Stimulated activated CD4-positive, alpha-beta T cell treated with anti-CD3 and anti-CD28 coated beads, Interleukin-1b, Interleukin-23, amount 100 ng/mL, for 1 hour (primary cell): ENCODE data around the gene STARD10.
A peak's percentile ranks its signal among the peaks of the same experiment; 100 is the strongest.
"Not testable (repeated sequence)": the region's sequence is repeated elsewhere in the genome, so short reads cannot be mapped to it uniquely, and the experiment has no call there.

Experiments used
- DNase-seq, 2 donors: peaks; one replicate each; pipeline ENCODE4 v3.0.0-alpha.2; 2020; ENCODE audit warnings: low read depth in 2 of 2

Gene STARD10

DNA sequence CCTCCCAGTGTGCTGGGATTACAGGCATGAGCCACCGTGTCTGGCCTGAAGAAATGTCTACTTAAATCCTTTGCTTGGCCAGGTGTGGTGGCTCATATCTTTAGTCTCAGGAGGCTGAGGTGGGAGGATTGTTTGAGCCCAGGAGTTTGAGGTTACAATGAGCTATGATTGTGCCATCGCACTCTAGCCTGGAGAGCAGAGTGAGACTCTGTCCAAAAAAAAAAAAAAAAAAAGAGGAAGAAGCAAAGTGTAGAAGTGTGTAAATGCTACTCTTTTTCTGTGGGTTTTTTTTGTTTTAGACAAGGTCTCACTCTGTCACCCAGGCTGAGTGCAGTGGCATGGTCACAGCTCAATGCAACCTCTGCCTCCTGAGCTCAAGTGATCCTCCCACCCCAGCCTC, 13.9 kb upstream of the STARD10 start:
- DNase-seq, result no peak

DNA sequence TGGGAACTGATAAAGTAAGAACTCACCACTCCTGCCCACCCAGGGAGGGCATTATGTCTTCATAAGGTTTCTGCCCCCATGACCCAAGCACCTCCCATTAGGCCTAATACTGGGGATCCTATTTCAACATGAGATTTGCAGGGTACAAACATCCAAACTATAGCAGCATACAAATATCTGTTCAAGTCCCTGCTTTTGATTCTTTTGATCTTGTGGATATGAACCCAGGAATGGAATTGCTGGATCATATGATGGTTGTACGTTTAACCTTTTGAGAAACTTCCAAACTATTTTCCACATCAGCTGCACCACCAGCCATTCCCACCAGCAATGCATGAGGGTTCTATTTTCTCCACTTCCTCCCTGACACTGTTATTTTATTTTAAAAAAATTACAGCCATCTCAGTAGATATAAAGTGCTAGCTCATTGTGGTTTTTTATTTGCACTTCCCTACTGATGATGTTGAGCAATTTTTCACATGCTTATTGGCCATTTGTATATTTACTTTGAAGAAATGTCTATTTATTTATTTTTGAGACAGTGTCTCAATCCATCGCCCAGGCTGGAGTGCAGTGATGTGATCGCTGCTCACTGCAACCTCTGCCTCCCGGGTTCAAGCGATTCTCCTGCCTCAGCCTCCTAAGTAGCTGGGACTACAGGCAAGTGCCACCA, 13.3 kb upstream of the STARD10 start:
- DNase-seq, result no peak

DNA sequence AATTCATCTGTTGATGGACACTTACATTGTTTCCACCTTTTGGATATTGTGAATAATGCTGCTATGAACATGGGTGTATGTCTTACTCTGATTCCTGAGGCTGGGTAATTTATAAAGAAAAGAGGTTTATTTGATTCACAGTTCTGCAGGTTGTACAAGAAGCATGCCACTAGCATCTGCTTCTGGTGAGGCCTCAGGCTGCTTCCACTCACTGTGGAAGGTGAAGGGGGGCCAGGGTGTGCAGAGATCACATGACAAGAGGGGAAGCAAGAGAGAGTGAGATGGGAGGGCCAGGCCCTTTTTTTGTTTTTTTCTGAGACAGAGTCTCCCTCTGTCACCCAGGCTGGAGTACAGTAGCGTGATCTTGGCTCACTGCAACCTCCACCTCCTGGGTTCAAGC, 12.5 kb upstream of the STARD10 start:
- DNase-seq, result not testable (repeated sequence)

DNA sequence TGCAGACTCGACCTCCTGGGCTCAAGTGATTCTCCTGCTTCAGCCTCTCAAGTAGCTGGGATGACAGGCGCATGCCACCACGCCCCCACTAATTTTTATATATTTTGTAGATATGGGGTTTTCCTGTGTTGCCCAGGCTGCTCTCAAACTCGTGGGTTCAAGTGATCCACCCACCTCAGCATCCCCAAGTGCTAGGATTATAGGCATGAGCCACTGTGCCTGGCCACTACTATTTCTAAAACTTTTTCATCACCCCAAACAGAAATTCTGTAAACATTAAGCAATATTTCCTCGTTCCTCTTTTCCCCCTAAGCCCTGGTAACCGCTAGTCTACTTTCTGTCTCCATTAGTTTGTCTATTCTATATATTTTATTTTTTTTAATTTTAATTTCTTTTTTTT, 11.4 kb upstream of the STARD10 start:
- DNase-seq, result no peak

DNA sequence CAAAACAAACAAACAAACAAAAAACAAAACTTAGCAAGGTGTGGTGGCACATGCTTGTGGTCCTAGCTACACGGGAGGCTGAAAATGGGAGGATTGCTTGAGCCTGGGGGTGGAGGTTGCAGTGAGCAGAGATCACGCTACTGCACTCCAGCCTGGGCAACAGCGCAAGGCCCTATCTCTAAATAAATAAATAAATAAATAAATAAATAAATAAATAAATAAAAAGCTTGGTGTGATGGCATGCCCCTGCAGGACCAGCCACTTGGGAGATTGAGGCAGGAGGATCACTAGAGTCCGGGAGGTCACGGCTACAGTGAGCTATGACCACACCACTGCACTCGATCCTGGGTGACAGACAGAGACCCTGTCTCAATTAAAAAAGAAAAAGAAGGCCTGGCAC, 9.0 kb upstream of the STARD10 start:
- DNase-seq, result no peak

DNA sequence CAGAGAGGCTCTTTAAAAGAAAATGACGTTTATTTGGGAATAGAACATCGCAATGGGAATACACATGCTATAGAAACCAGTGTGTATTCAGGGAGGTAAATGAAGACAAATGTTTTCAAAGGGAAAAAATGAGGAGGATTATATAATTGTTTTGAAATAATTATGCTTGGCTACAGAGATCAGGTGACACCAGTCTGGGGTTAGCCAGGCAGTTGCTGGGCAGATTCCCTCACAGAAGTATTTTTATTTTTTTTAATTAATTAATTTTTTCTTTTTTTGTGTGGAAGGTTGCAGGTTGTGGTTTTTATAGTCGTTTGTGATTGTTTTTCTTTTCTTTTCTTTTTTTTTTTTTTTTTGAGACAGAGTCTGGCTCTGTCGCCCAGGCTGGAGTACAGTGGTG, 5.6 kb upstream of the STARD10 start:
- DNase-seq, result no peak

DNA sequence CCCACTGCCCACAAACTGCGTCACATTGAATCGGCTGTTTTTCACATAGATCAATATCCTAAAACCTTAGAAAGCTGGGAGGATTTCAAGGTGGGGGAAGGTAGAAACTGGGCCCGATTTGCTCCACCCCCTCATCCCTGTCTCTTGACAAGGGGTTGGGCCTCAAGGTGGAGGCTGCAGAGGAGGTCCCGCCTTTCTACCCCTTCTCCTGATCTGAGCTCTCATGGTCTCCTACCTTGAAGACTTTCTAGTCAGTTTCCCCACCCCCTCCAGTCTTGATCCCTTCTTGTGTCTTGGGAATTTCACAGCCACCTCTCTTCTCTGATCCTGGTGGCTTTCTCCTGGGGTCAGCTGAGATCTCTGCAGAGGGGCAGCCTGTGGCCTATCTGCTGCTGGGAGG, 4.5 kb upstream of the STARD10 start:
- no peak for DNase-seq

DNA sequence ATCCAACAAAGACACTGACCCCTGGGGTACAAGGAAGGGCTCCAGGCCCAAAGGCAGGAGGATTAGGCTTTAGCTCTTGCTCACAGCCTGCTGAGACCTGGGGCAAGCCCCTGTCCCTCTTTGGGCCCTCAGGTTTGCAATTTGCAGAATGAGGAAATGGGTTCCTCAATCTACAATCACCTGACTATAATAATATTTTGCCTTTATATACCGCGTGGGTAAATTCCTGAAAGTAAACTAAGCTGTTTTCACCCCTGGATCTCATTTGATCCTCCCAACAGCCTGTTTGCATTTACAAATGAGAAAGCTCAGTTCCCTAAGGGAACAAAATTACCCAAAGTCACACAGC, 797 bp downstream of the STARD10 start:
- DNase-seq, result no peak

DNA sequence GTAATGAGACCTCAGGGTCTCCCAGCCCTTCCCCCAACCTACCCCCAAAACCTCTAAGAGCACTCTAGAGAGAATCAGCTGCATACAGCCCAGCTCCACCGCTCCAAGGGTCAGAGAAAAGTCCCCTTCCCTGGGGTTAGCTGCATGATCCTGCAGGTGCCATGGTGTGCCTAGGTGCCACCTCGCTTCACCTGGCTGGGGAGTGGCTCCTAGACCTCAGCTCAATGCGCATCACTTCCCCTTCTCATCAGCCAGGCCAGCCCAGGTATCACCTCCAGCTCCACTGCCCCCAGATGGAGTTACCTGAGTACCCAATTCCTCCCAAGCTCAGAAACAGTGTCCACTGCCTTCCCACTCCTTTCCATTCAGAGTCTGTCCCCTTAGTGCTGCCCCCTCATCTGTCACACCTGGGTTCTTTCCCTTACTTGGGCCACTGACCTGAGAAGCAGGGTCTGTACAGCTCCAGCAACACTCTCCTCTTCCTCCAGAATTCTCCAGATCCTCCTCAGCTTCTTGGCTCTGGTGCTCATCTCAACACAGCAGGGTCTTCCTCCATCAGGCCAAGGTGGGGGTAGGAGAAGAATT, 1.3 kb downstream of the STARD10 start:
- no peak for DNase-seq

DNA sequence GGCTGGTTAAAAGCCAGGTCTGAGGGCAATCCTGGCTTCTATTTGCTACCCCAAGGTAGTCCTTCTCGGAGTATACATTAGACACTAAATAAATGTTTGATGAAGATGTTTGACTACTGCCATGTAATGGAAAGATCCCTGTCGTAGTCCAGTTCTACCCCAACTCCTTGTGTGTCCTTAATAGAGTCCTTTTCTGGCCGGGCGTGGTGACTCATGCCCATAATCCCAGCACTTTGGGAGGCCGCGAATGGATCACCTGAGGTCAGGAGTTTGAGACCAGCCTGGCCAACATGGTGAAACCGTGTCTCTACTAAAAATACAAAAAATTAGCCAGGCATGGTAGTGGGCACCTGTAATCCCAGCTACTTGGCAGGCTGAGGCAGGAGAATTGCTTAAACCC, 2.6 kb downstream of the STARD10 start:
- not testable (repeated sequence) for DNase-seq

DNA sequence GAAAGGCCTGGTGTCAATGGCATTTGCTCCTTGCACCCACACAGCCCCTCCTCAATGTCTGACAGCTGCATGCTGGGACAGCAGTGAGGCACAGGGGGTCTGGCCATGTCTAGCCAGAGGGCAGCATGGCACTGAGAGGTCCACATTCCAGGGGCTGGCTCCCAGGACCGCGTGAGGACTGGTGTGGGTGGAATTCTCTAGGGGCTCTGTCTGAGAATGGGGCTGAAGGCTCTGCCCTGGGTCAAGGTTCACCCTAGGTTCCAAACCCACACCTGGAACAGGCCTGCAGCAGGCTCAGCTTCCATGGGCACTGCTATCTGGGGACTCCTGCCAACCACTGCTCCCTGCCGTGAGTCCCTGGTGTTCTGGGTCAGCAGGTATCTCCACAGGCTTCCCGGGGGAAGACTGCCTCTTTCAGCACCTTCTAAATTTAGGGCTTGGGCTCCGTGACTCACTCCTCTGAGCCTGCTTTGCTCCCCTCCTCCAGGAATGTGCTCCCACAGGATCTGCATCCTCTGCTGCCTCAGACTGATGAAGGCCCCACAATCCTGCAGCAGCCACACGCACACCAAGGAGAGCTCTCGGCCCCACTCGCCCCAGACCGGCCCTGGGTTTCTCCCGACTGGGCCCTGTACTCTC, 4.2 kb downstream of the STARD10 start:
- no peak for DNase-seq

DNA sequence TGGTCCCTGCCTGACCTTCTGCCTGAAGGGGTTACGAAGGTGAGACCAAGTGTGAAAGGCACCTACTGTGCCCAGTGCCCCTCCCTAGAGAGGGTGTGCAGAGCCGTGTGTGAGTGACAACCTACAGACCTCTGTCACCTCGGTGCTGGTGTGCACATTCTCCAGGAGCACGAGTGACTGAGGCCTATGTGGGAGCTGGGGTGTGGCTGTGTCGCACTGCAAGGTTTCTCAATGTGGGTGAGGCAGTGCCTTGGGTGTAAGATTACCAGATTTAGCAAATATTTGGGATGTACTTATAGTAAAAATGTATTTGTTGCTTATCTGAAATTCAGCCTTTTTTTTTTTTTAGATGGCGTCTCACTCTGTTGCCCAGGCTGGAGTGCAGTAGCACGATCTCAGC, 5.6 kb downstream of the STARD10 start:
- DNase-seq, result no peak

DNA sequence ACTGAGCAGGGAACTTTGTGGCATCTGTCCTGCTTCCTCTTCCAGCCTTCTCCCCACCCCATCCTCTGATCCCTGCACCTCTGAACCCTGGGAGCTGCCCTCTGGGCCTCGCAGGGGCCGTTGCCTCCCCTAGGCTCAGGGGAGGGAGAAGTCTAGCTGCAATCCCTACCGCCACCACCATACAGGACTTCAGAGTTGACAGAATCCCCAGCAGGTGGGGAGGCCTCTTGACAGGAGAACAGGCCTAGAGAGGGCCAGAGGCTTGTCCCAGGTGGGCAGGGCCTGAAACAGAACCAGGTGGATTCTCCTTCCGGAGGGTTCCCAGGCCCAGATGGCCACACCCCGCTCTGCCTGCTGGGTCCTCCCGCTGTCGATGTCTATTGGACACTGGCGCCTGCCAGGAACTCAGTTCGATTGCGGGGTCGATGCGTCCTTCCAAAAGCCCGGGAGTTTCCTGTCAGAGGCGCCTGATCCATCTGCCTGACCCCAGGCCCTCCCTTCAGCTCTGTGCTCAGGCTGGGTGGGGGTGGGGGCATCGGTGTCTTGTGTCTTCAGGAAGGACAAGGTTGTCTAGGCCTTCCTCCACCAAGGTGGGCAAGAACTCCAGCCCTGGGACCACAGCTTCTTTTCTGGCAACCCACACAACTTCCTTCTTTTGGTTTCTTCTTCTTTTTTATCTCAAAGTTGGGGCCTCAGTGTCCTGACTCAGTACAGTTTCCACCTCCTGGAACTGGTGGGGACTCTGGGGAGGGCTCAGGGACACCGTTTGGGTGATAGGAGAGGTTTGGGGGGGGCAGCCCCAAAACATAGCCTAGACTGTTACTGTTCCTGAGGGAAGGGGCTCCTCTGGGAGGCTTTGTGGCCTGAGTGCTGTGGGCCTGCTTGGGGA, 6.4 kb downstream of the STARD10 start:
- no peak for DNase-seq

DNA sequence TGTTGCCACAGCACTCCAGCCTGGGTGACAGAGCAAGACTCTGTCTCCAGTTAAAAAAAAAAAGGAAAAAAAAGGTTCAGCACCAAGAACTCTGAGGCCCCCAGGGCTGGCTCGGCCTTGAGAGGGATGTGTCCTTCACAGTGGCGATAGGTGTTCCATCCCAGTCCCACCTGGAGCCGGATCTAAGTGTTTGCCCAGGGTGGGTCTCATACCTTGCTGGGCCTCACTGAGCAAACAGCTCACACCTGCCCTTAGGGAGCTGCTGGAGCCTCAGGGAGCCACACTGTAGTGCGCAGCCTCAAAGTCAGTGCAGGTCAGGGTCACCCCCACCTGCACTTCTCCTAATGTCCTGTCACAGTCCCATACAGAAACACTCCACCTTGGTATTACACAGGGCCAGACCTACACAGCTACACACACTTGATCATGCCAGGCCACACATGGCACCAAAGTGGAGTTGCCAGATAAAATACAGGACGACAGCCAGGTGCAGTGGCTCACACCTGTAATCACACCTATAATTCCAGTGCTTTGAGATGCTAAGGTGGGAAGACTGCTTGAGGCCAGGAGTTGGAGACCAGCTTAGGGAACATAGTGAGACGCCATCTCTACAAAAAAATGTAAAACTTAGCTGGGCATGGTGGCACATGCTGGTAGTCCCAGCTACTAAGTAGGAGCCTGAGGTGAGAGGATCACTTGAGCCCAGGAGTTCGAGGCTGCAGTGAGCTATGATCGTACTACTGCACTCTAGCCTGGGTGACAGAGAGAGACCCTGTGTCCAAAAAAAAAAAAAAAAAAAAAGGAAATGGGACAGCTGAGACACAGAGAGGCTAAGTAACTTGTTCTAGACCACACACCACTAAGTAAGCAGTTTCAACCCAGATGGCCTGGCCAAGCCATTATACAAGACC, 7.3 kb downstream of the STARD10 start:
- DNase-seq, result no peak

DNA sequence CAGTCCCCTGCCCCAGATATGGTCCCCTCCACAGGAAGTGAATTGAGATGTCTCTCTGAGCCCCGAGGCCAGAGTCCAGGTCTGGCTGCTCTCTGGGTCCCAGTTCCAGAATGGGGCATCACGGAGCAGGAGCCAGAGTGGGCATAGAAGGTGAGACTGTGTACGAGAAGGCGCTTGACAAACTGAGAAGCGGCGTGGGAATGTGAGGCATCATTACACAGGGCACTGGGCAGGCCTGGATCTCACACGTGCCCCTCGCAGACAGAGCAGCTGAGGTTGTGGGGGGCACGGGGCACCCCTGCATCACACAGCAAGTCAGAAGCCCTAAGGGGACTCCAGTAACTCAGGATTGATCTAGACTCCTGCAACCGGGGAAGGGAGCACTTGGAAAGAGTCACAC, 9.2 kb downstream of the STARD10 start:
- no peak for DNase-seq

DNA sequence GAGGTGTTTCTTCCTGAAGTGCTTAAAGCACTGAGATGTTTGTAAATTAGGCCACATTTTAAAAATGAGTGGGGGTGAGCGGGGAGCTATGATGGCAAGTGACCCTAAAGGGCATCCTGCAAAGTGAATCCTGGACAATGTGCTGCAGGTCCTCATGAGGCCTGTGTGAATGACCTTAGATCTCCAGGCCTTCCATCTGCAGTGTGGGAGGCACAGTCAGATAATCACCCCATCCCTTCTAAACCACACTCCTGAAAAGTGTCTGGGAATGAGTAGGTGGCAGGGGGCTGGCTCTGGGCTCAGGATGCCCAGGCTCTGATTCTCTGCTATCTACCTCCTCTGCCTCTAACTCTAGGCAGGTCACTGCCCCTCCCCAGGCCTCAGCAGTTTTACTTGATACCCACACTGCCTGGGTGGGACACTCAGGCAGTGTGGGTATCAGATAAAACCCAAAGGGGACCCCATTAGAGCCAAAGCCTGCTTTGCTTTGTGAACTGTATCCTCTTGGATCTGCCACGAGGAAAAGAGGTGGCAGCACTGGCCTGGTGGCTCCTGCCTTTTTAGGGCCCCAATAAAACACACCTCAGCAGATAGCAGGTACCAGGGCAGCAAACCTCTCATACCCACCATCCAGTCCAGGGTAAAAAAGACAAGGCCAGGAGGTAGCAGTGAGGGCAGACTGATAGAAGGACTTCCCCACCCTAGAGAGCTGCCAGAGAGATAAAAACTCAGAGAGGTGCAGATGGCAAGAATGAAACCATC, 10.5 kb downstream of the STARD10 start:
- DNase-seq, result no peak

DNA sequence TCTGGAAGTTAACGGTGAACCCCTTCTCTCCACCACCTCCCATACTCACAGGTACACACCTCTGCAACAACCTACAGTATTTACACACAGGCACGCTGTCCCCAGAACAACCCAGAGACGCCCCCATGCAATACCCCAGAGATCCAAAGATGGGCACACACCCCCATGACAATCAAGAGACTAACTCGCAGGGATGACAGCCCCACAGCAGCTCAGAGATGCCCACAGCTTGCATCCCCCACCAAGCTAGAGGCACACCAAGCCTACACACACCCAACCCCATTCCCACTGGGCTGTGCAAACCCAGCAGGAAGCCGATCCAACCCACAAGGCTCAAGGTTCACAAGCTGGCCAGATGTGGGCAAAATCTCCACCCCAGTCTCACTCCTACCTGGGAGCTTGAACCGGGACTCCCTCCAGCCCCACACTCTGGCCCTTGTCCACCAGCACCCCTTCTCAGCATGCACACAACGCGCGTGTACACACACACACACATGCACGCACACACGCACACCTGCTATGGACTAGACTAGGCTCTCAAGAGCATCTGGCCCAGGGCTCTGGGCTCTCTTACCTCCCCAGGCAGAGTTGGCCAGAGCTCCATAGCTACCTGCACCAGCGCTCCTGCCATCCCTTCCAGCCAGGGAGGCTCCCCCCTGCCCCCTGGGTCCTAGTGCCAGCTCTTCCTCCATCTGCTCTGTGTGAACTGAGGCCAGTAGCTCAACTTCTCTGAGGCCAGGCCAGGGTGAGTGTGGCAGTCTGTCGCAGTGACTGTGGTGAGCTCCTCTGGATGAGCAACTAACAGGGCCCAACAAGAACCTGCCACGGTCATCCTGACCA, 11.5 kb downstream of the STARD10 start:
- no peak for DNase-seq

DNA sequence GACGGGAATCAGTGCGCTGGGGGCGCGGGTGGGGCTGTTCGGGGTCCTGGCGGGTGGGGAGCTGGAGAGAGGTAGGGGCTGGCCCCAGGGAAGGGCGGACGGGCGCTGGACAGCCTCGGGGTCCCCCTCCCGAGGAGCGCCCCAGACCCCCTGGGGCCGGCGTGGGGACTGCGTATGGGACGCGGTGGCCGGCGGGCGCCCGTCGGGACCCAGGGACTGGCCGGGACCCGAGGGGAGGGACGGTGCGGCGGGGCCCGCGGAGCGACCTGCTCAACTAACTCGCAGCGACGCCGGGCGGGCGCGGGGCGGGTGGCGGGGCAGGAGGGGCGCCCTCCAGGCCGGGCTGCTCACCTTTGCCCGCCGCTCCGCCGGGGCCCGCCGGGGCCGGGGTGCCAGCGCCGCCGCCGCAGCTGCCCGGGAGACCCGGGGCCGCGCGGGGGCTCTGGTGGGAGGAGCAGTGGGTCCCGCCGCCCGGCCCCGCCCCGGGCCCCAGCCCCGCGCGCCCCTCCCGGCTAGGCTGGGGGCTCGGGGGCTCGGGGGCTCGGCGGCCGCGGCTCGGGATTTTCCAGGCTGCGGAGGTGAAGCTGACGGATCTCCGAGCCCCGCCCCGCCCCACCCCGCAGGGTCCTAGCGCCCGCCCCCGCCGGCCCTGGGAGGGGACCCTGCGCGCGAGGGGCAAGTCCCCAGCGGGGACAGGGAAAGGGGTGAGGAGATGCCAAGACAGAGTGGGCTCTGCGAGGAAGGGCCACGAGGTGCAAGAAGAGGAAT, 12.3 kb downstream of the STARD10 start:
- DNase-seq, result peak; percentile 18 to 29

DNA sequence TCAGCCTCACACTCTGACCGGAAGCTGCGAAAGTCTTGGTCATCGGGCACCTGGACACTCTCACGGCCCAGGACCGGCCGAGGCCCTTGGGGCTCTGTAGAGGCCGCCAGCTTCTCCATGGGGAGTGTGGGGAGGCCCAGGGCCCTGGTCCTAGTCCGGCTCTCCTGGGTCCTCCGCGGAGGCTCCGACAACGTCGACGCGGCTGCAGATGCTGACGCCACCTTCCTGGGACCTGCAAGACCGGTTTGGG, 12.9 kb downstream of the STARD10 start:
- DNase-seq, result no peak
